ENCODE results near the gene RCN2.

Gene RCN2

GRCh38 chr15:76994496-76994895 is 62.9 kb downstream of the RCN2 start:
- DNase-seq (ENCODE audit: low read depth in 2 of 2): no peak

- peak in 1 of 2 donors; percentile 60 for DNase-seq (ENCODE audit: low read depth in 2 of 2)
These were observed 63.7 kb downstream of the RCN2 start, which contains the start of gene PSTPIP1 for GRCh38 chr15:76994971-76995945. TSS of gene PSTPIP1 (plus strand) at chr15:76995126. CDS start at chr15:76995574, 448 bp downstream.

GRCh38 chr15:76996076-76996525 is 64.6 kb downstream of the RCN2 start:
- DNase-seq (ENCODE audit: low read depth in 2 of 2): no peak

- peak in 1 of 2 donors; percentile 56 for DNase-seq (ENCODE audit: low read depth in 2 of 2)
These were observed 65.2 kb downstream of the RCN2 start for GRCh38 chr15:76996526-76997401.

- DNase-seq (ENCODE audit: low read depth in 2 of 2): no peak
These were observed 67.2 kb downstream of the RCN2 start for GRCh38 chr15:76998663-76999285.

GRCh38 chr15:76999996-77000395 is 68.4 kb downstream of the RCN2 start:
- DNase-seq (ENCODE audit: low read depth in 2 of 2): no peak

- no peak for DNase-seq (ENCODE audit: low read depth in 2 of 2)
These were observed 69.8 kb downstream of the RCN2 start for GRCh38 chr15:77001351-77001750.

- no peak for DNase-seq (ENCODE audit: low read depth in 2 of 2)
These were observed 70.4 kb downstream of the RCN2 start for GRCh38 chr15:77001966-77002365.

GRCh38 chr15:77002436-77002835 is 70.9 kb downstream of the RCN2 start:
- no peak for DNase-seq (ENCODE audit: low read depth in 2 of 2)

GRCh38 chr15:77002954-77003912 is 71.7 kb downstream of the RCN2 start:
- peak; percentile 77 to 79 for DNase-seq (ENCODE audit: low read depth in 2 of 2)

All from stimulated activated CD8-positive, alpha-beta memory T cell treated with anti-CD3 and anti-CD28 coated beads, Interleukin-15, amount 100 ng/mL, for 48 hours (primary cell).